Astrocyte of the cerebellum (primary cell): ENCODE data around the gene TUBE1.

Experiments
- DNase-seq: peaks from one replicate; pipeline ENCODE4 v3.0.0-alpha.2; 2011; ENCODE audit warnings: low read depth
- H3K4me3 ChIP-seq: 2 replicates; pipeline ENCODE4 v1.5.1; 2011; ENCODE audit warnings: mild to moderate bottlenecking, low read depth, low read length, moderate library complexity
- in situ Hi-C: cut with HindIII; loops from 2 replicates; pipeline ENCODE4 v1.10.0; 2017; ENCODE audit warnings: low sequenced_read_pairs
- TF ChIP-seq, protein P1 (sequence below): IDR thresholded peaks from 2 replicates; pipeline ENCODE4 v1.5.1; 2012; ENCODE audit warnings: low read length, low read depth, moderate library complexity, mild to moderate bottlenecking; ENCODE audit errors: missing control alignments

Gene TUBE1

DNA sequence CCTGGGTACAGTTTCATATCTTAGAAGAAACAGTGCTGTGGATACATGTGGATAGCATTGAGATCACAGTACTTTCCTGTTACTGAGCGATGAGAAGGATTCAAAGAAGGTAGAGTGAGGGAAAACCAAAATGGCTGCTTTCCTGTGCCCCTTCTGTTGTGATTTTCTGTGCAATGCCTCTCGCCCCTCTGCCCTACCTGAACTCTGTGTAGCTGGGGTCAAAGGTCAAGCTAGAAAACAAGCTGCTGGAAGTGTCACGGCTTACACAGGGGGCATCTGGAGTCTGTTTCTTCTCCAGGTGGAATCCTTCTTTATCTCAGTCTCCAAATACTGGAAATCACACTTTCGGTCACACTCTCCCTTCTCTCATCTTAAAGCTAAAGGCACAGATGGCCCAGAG, 60.3 kb downstream of the TUBE1 start:
- TF ChIP-seq, protein P1, sequence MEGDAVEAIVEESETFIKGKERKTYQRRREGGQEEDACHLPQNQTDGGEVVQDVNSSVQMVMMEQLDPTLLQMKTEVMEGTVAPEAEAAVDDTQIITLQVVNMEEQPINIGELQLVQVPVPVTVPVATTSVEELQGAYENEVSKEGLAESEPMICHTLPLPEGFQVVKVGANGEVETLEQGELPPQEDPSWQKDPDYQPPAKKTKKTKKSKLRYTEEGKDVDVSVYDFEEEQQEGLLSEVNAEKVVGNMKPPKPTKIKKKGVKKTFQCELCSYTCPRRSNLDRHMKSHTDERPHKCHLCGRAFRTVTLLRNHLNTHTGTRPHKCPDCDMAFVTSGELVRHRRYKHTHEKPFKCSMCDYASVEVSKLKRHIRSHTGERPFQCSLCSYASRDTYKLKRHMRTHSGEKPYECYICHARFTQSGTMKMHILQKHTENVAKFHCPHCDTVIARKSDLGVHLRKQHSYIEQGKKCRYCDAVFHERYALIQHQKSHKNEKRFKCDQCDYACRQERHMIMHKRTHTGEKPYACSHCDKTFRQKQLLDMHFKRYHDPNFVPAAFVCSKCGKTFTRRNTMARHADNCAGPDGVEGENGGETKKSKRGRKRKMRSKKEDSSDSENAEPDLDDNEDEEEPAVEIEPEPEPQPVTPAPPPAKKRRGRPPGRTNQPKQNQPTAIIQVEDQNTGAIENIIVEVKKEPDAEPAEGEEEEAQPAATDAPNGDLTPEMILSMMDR, result no peak
- in situ Hi-C loops, result loop anchor here (5.0 kb wide), 1 partner anchor 60 kb away; no protein-coding TSS in a partner anchor
- H3K4me3 ChIP-seq, result no peak overlapping the region
- DNase-seq, result no peak

DNA sequence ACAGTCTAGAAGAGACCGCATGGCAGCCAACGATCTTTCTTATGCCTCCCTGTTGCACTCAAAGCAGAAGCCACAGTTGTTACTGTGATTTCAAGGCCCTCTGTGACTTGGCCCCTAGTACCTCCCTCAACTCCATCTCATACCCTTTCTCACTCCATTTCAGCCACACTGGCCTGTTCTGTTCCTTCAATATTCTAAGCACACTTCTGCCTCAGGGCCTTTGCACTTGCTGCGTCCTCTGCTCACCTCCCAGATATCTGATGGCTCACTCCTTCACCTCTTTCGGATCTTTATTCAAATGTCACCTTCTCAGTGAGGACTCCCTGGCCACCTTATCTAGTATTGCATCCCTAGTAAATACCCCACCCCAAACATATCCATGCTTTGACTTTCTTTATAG, 62.8 kb downstream of the TUBE1 start:
- DNase-seq, result no peak
- no peak overlapping the region for H3K4me3 ChIP-seq
- TF ChIP-seq, protein P1, result no peak
- in situ Hi-C loops, result no loop called here

DNA sequence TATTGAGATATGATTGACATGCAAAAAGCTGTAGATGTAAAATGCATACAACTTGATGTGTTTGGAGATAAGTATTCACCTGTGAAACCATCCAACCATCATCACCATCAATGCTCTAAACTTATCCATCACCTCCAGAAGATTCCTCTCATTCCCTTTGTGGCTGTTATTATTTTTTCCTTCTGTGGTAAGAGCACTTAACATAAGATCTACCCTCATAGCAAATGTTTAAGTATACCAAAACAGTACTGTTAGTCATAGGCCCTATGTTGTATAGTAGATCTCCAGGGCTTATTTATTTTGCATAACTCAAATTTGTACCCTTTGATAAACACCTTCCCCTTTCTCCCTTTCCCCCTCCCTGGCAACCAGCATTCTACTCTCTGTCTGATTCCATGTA, 64.5 kb downstream of the TUBE1 start:
- TF ChIP-seq, protein P1, result no peak
- H3K4me3 ChIP-seq, result no peak overlapping the region
- in situ Hi-C loops, result no loop called here
- DNase-seq, result no peak

DNA sequence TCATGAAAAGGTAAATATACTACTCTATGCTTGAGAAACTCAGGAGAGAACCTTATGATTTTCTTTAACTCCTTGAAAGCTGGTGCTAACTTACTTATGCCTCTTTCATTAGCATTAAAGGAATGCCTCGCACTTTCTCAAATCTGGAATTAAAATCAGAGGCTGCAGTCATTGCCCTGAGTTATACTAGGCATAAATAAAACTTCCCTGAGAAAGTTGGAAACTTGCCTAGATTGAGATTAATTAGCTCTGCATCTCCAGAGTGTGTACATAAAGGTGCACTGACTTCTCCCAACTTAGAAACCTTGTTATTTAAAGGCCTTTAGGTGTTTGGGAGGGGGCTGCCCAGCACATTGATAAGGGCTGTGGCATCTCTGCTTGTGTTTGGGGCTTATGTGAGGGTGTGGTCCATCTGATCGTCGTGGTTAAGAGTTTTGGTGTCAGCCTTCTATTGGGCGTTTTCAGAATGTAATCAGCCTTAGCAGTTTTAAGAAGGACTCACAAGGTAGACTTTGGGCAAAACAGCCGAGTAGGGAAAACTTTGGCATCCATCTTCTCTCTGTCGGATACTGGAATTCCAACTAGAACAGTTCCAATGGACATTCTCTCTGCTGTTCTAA, 65.5 kb downstream of the TUBE1 start:
- in situ Hi-C loops, result no loop called here

More for the DNA sequence above, 65.5 kb downstream of the TUBE1 start:
- TF ChIP-seq, protein P1, result no peak
- no peak for DNase-seq
- no peak overlapping the region for H3K4me3 ChIP-seq
